ENCODE data around the gene USP35.

- no peak for TF ChIP-seq CTCF (IDR thresholded peaks at IDR 0.05)
- no peak for TF ChIP-seq JUNB (IDR thresholded peaks at IDR 0.05)
- no peak for TF ChIP-seq JUN (IDR thresholded peaks at IDR 0.05)
- TF ChIP-seq REST (IDR thresholded peaks at IDR 0.05), result no peak
- no peak for TF ChIP-seq HMGXB4 (CRISPR knock-in tag; IDR thresholded peaks at IDR 0.05; ENCODE audit: borderline replicate concordance)
These were observed 35.8 kb downstream of the USP35 start for GRCh38 chr11:78224506-78224905.

Measured in A549 (cell line).